HCT116 (cell line): ENCODE results near the gene ESRP2.

ENCODE experiments used
- CTCF ChIP-seq, 3 experiments: fragments of 200-600 bp in 1 of 3; sonication (generic) in 1 of 3; IDR thresholded peaks in 2 of 3; conservative IDR thresholded peaks in 1 of 3; 2 replicates each; pipeline ENCODE4 v1.5.1; 2012 to 2017; ENCODE audit warnings: low read depth in 2 of 3, low read length in 2 of 3, antibody characterized with exemption in 1 of 3, borderline replicate concordance in 1 of 3, control low read depth in 1 of 3, mild to moderate bottlenecking in 1 of 3, mixed read lengths in 1 of 3, mixed run types in 1 of 3, moderate library complexity in 1 of 3; ENCODE audit not compliant: insufficient read depth in 1 of 3
- EGR1 ChIP-seq: IDR thresholded peaks from 2 replicates; pipeline ENCODE4 v1.6.1; 2012; ENCODE audit warnings: low read depth
- EZH2 ChIP-seq: fragments of 200-600 bp; sonication (generic); IDR thresholded peaks from 2 replicates; pipeline ENCODE4 v1.6.1; 2017; ENCODE audit warnings: antibody characterized with exemption, mixed run types
- MAX ChIP-seq: IDR thresholded peaks from 2 replicates; pipeline ENCODE4 v1.6.1; 2012
- POLR2A ChIP-seq: IDR thresholded peaks from 2 replicates; pipeline ENCODE4 v1.7.0; 2011; ENCODE audit warnings: borderline replicate concordance; ENCODE audit not compliant: insufficient read depth, insufficient read length; ENCODE audit errors: extremely low read depth
- POLR2AphosphoS5 ChIP-seq: IDR thresholded peaks from 2 replicates; pipeline ENCODE4 v1.6.1; 2011; ENCODE audit warnings: mild to moderate bottlenecking, low read depth, low read length, moderate library complexity
- RAD21 ChIP-seq: IDR thresholded peaks from 2 replicates; pipeline ENCODE4 v1.6.1; 2012; ENCODE audit warnings: low read depth, mild to moderate bottlenecking
- REST ChIP-seq: IDR thresholded peaks from 2 replicates; pipeline ENCODE4 v1.6.1; 2012; ENCODE audit warnings: low read depth
- YY1 ChIP-seq: IDR thresholded peaks from 2 replicates; pipeline ENCODE4 v1.6.1; 2011; ENCODE audit warnings: low read length, low read depth, moderate library complexity, mild to moderate bottlenecking; ENCODE audit not compliant: insufficient replicate concordance; ENCODE audit errors: extremely low read depth
- ZNF274 ChIP-seq: fragments of 200-500 bp; sonication (Bioruptor generic); IDR thresholded peaks from 2 replicates; pipeline ENCODE4 v1.6.1; 2014; ENCODE audit warnings: mild to moderate bottlenecking, low read depth, low read length, inconsistent platforms

- TF ChIP-seq EZH2 (no peak), CTCF (IDR thresholded peaks at IDR 0.05 in 2 of 3, conservative IDR thresholded peaks at IDR 0.05 in 1 of 3; ENCODE audit: borderline replicate concordance in 1 of 3, insufficient read depth in 1 of 3, low read depth in 2 of 3, low read length in 2 of 3) (no peak), POLR2A (no peak), POLR2AphosphoS5 (no peak), ZNF274 (no peak), REST (no peak), YY1 (no peak), RAD21 (no peak), EGR1 (no peak), MAX (no peak)
Observed at GRCh38 chr16:68255712-68256111, 19.8 kb upstream of the ESRP2 start.
